Measurements from ENCODE around the gene VWF. TPM values are rescaled to one million over a fixed set of nuclear protein-coding genes. Genes with fewer than 3 reads are reported as not detected.

Gene VWF
- total and polyA plus RNA-seq, 2 of the 13 experiments (the other 11 are each of a cell fraction or from before 2014, with no cell fraction given): 0.20 to 0.25 TPM

DNA sequence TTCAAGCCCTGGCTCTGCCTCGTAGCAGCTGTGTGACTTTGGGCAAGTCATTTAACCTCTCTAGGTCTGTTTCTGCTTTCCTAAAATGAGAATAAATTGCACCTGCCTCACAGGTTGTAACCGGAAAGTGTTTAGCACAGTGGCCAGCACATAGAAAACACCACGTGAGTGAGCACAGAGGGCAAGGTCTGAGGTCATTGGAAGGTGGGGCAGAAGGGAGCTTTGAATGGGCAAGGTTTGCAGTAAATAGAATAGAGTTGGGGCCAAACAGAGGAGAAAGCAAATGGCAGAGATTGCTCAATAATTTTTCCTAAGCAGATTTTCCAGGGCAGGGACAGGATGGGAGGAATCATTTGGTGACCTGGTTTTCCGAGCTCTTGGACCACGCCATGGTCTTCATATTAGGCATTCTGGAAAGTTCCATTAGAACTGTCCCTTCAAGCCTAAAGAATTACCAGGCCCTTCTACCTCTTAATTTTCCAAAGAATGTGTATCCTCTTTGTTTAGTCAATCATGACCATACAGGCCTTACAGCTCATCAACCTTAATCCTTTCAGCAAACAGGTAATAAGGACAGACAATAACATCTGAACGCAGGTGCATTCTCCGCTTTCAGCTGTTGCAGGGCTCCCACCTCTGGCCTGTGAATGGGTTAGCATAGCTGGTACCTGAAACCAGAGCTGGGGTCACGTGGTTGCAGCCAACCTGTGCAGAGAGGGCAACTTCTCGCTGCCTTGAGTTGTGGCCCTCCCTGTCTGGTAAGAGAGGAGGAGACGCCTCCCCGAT is 53.8 kb downstream of the VWF start (continued):
- TF ChIP-seq MTA1 (CRISPR knock-in tag; IDR thresholded peaks at IDR 0.05; ENCODE audit: borderline replicate concordance) (no peak; the same call in 1 of the 2 replicates), ZMYM3 (CRISPR knock-in tag; IDR thresholded peaks at IDR 0.05) (peak; percentile 51; the same call in 1 of the 2 replicates), ZBTB7B (CRISPR knock-in tag; IDR thresholded peaks at IDR 0.05) (0 out of 2 replicates have a peak, but pooled peaks have one; percentile 14), ZNF292 (CRISPR knock-in tag; IDR thresholded peaks at IDR 0.05; ENCODE audit: borderline replicate concordance, low read depth) (no peak), KDM3A (CRISPR knock-in tag; IDR thresholded peaks at IDR 0.05; ENCODE audit: low read depth) (no peak), KLF13 (CRISPR knock-in tag; IDR thresholded peaks at IDR 0.05) (no peak), ZFYVE20 (CRISPR knock-in tag; IDR thresholded peaks at IDR 0.05; ENCODE audit: borderline replicate concordance, low read depth) (no peak), ZNF678 (CRISPR knock-in tag; IDR thresholded peaks at IDR 0.05) (no peak), MZF1 (CRISPR knock-in tag; IDR thresholded peaks at IDR 0.05; ENCODE audit: borderline replicate concordance) (no peak), PTBP1 (IDR thresholded peaks at IDR 0.05; ENCODE audit: low read depth, low read length, poor library complexity, severe bottlenecking) (no peak), EP300 (IDR thresholded peaks at IDR 0.05; ENCODE audit: low read depth in 2 of 2, low read length in 2 of 2) (peak in 1 of 2 experiments; percentile 68; a peak in 2 of 4 replicates), EP300 (CRISPR knock-in tag; IDR thresholded peaks at IDR 0.05; ENCODE audit: borderline replicate concordance) (no peak)
- TF ChIP-seq, protein P1, sequence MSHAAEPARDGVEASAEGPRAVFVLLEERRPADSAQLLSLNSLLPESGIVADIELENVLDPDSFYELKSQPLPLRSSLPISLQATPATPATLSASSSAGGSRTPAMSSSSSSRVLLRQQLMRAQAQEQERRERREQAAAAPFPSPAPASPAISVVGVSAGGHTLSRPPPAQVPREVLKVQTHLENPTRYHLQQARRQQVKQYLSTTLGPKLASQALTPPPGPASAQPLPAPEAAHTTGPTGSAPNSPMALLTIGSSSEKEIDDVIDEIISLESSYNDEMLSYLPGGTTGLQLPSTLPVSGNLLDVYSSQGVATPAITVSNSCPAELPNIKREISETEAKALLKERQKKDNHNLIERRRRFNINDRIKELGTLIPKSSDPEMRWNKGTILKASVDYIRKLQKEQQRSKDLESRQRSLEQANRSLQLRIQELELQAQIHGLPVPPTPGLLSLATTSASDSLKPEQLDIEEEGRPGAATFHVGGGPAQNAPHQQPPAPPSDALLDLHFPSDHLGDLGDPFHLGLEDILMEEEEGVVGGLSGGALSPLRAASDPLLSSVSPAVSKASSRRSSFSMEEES (CRISPR knock-in tag; IDR thresholded peaks at IDR 0.05): peak; percentile 88
- TF ChIP-seq, protein P2, sequence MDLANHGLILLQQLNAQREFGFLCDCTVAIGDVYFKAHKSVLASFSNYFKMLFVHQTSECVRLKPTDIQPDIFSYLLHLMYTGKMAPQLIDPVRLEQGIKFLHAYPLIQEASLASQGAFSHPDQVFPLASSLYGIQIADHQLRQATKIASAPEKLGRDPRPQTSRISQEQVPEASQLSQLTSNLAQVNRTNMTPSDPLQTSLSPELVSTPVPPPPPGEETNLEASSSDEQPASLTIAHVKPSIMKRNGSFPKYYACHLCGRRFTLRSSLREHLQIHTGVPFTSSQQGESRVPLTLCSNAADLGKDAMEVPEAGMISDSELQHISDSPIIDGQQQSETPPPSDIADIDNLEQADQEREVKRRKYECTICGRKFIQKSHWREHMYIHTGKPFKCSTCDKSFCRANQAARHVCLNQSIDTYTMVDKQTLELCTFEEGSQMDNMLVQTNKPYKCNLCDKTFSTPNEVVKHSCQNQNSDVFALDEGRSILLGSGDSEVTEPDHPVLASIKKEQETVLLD (CRISPR knock-in tag; IDR thresholded peaks at IDR 0.05; ENCODE audit: low read depth): no peak
- TF ChIP-seq, protein P3, sequence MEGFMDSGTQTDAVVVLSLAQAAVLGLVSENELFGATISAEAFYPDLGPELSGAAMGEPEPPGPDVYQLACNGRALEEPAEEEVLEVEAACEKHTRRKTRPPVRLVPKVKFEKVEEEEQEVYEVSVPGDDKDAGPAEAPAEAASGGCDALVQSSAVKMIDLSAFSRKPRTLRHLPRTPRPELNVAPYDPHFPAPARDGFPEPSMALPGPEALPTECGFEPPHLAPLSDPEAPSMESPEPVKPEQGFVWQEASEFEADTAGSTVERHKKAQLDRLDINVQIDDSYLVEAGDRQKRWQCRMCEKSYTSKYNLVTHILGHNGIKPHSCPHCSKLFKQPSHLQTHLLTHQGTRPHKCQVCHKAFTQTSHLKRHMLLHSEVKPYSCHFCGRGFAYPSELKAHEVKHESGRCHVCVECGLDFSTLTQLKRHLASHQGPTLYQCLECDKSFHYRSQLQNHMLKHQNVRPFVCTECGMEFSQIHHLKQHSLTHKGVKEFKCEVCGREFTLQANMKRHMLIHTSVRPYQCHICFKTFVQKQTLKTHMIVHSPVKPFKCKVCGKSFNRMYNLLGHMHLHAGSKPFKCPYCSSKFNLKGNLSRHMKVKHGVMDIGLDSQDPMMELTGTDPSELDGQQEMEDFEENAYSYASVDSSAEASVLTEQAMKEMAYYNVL (CRISPR knock-in tag; IDR thresholded peaks at IDR 0.05; ENCODE audit: borderline replicate concordance): 0 out of 2 replicates have a peak, but pooled peaks have one; percentile 31
- TF ChIP-seq, protein P4, sequence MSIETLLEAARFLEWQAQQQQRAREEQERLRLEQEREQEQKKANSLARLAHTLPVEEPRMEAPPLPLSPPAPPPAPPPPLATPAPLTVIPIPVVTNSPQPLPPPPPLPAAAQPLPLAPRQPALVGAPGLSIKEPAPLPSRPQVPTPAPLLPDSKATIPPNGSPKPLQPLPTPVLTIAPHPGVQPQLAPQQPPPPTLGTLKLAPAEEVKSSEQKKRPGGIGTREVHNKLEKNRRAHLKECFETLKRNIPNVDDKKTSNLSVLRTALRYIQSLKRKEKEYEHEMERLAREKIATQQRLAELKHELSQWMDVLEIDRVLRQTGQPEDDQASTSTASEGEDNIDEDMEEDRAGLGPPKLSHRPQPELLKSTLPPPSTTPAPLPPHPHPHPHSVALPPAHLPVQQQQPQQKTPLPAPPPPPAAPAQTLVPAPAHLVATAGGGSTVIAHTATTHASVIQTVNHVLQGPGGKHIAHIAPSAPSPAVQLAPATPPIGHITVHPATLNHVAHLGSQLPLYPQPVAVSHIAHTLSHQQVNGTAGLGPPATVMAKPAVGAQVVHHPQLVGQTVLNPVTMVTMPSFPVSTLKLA (IDR thresholded peaks at IDR 0.05): no peak
- TF ChIP-seq, protein P5, sequence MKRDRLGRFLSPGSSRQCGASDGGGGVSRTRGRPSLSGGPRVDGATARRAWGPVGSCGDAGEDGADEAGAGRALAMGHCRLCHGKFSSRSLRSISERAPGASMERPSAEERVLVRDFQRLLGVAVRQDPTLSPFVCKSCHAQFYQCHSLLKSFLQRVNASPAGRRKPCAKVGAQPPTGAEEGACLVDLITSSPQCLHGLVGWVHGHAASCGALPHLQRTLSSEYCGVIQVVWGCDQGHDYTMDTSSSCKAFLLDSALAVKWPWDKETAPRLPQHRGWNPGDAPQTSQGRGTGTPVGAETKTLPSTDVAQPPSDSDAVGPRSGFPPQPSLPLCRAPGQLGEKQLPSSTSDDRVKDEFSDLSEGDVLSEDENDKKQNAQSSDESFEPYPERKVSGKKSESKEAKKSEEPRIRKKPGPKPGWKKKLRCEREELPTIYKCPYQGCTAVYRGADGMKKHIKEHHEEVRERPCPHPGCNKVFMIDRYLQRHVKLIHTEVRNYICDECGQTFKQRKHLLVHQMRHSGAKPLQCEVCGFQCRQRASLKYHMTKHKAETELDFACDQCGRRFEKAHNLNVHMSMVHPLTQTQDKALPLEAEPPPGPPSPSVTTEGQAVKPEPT (CRISPR knock-in tag; IDR thresholded peaks at IDR 0.05; ENCODE audit: low read depth): no peak
- TF ChIP-seq, protein P6, sequence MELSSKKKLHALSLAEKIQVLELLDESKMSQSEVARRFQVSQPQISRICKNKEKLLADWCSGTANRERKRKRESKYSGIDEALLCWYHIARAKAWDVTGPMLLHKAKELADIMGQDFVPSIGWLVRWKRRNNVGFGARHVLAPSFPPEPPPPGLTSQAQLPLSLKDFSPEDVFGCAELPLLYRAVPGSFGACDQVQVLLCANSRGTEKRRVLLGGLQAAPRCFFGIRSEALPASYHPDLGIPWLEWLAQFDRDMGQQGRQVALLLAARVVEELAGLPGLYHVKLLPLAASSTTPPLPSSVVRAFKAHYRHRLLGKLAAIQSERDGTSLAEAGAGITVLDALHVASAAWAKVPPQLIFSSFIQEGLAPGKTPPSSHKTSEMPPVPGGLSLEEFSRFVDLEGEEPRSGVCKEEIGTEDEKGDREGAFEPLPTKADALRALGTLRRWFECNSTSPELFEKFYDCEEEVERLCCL (CRISPR knock-in tag; IDR thresholded peaks at IDR 0.05; ENCODE audit: borderline replicate concordance): no peak

Measured in HepG2 (cell line).